ENCODE measurements around the gene MEIS2.

- TF ChIP-seq POLR2A (IDR thresholded peaks at IDR 0.05; ENCODE audit: low read length) = no peak
- no peak for TF ChIP-seq GATA1 (IDR thresholded peaks at IDR 0.05; ENCODE audit: low read depth, low read length)
Observed at GRCh38 chr15:36886701-36887100, 213.6 kb downstream of the MEIS2 start.
